ENCODE results near the gene RASSF5. TPM values are rescaled to one million over a fixed set of nuclear protein-coding genes. Genes with fewer than 3 reads are reported as not detected.
A peak's percentile ranks its signal among the peaks of the same experiment; 100 is the strongest.

The RASSF5 gene
- total and polyA plus RNA-seq, 10 of the 15 experiments (the other 5 are each of a cell fraction or from before 2014, with no cell fraction given) = 14.0 to 89.6 (median 68.9) TPM

- TF ChIP-seq, protein P1, sequence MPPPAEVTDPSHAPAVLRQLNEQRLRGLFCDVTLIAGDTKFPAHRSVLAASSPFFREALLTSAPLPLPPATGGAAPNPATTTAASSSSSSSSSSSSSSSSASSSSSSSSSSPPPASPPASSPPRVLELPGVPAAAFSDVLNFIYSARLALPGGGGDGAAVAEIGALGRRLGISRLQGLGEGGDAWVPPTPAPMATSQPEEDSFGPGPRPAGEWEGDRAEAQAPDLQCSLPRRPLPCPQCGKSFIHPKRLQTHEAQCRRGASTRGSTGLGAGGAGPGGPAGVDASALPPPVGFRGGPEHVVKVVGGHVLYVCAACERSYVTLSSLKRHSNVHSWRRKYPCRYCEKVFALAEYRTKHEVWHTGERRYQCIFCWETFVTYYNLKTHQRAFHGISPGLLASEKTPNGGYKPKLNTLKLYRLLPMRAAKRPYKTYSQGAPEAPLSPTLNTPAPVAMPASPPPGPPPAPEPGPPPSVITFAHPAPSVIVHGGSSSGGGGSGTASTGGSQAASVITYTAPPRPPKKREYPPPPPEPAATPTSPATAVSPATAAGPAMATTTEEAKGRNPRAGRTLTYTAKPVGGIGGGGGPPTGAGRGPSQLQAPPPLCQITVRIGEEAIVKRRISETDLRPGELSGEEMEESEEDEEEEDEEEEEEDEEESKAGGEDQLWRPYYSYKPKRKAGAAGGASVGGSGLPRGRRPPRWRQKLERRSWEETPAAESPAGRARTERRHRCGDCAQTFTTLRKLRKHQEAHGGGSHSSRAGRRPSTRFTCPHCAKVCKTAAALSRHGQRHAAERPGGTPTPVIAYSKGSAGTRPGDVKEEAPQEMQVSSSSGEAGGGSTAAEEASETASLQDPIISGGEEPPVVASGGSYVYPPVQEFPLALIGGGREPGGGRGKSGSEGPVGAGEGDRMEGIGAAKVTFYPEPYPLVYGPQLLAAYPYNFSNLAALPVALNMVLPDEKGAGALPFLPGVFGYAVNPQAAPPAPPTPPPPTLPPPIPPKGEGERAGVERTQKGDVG (CRISPR knock-in tag; IDR thresholded peaks at IDR 0.05) = no peak
- no peak for TF ChIP-seq SP1 (IDR thresholded peaks at IDR 0.05; ENCODE audit: low read depth, low read length)
- no peak for TF ChIP-seq PKNOX1 (IDR thresholded peaks at IDR 0.05)
- TF ChIP-seq ESRRA (IDR thresholded peaks at IDR 0.05; ENCODE audit: low read length) = 0 out of 2 replicates have a peak, but pooled peaks have one; percentile 48
- TF ChIP-seq, protein P2, sequence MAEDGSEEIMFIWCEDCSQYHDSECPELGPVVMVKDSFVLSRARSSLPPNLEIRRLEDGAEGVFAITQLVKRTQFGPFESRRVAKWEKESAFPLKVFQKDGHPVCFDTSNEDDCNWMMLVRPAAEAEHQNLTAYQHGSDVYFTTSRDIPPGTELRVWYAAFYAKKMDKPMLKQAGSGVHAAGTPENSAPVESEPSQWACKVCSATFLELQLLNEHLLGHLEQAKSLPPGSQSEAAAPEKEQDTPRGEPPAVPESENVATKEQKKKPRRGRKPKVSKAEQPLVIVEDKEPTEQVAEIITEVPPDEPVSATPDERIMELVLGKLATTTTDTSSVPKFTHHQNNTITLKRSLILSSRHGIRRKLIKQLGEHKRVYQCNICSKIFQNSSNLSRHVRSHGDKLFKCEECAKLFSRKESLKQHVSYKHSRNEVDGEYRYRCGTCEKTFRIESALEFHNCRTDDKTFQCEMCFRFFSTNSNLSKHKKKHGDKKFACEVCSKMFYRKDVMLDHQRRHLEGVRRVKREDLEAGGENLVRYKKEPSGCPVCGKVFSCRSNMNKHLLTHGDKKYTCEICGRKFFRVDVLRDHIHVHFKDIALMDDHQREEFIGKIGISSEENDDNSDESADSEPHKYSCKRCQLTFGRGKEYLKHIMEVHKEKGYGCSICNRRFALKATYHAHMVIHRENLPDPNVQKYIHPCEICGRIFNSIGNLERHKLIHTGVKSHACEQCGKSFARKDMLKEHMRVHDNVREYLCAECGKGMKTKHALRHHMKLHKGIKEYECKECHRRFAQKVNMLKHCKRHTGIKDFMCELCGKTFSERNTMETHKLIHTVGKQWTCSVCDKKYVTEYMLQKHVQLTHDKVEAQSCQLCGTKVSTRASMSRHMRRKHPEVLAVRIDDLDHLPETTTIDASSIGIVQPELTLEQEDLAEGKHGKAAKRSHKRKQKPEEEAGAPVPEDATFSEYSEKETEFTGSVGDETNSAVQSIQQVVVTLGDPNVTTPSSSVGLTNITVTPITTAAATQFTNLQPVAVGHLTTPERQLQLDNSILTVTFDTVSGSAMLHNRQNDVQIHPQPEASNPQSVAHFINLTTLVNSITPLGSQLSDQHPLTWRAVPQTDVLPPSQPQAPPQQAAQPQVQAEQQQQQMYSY (CRISPR knock-in tag; IDR thresholded peaks at IDR 0.05) = no peak
- TF ChIP-seq HDGF (IDR thresholded peaks at IDR 0.05) = 0 out of 2 replicates have a peak, but pooled peaks have one; percentile 15
- 0 out of 2 replicates have a peak, but pooled peaks have one; percentile 69 for TF ChIP-seq NBN (IDR thresholded peaks at IDR 0.05)
- no peak for TF ChIP-seq ZNF592 (IDR thresholded peaks at IDR 0.05)
- TF ChIP-seq YY1 (IDR thresholded peaks at IDR 0.05; ENCODE audit: low read depth, low read length) = peak; percentile 88
- TF ChIP-seq ETV6 (conservative IDR thresholded peaks at IDR 0.05 in 1 of 2, IDR thresholded peaks at IDR 0.05 in 1 of 2; ENCODE audit: borderline replicate concordance in 1 of 2, low read depth in 1 of 2) = peak in 1 of 2 experiments; percentile 46; a peak in 1 of 4 replicates
- TF ChIP-seq, protein P3, sequence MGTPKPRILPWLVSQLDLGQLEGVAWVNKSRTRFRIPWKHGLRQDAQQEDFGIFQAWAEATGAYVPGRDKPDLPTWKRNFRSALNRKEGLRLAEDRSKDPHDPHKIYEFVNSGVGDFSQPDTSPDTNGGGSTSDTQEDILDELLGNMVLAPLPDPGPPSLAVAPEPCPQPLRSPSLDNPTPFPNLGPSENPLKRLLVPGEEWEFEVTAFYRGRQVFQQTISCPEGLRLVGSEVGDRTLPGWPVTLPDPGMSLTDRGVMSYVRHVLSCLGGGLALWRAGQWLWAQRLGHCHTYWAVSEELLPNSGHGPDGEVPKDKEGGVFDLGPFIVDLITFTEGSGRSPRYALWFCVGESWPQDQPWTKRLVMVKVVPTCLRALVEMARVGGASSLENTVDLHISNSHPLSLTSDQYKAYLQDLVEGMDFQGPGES (IDR thresholded peaks at IDR 0.05) = no peak
- no peak; the same call in none of the 2 replicates for TF ChIP-seq POLR2AphosphoS5 (IDR thresholded peaks at IDR 0.05; ENCODE audit: low read length)
- TF ChIP-seq BACH1 (IDR thresholded peaks at IDR 0.05; ENCODE audit: borderline replicate concordance) = no peak
Observed at GRCh38 chr1:206557636-206558473, 50.5 kb downstream of the RASSF5 start (continued).
